DND-41 (cell line): ENCODE results near the gene LILRB2.

Experiments
- ATAC-seq: fragments of 200-7000 bp; cut with Tn5 transposase; 3 replicates; pipeline ENCODE4 v1.9.1; 2021; ENCODE audit warnings: low read depth; ENCODE audit not compliant: insufficient read depth
- DNase-seq: peaks from one replicate; pipeline ENCODE4 v3.0.0-alpha.2; 2020
- H2AFZ ChIP-seq: 2 replicates; pipeline ENCODE4 v1.6.0; 2012; ENCODE audit warnings: low read depth, low read length
- H3K27ac ChIP-seq: 2 replicates; pipeline ENCODE4 v1.5.1; 2012; ENCODE audit warnings: low read length, inconsistent platforms
- H3K27me3 ChIP-seq: fragments of 200-600 bp; sonication (generic); 2 replicates; pipeline ENCODE4 v1.6.0; 2012; ENCODE audit warnings: low read length, mild to moderate bottlenecking, inconsistent platforms; ENCODE audit not compliant: insufficient read depth, poor library complexity
- H3K36me3 ChIP-seq: 2 replicates; pipeline ENCODE4 v1.5.1; 2012; ENCODE audit warnings: low read length, inconsistent platforms; ENCODE audit not compliant: insufficient read depth
- H3K4me1 ChIP-seq: 2 replicates; pipeline ENCODE4 v1.5.1; 2012; ENCODE audit warnings: mild to moderate bottlenecking, low read length; ENCODE audit not compliant: insufficient read depth
- H3K4me2 ChIP-seq: 2 replicates; pipeline ENCODE4 v1.6.0; 2012; ENCODE audit warnings: mild to moderate bottlenecking, moderate library complexity, low read length, inconsistent platforms; ENCODE audit not compliant: insufficient read depth
- H3K4me3 ChIP-seq, 2 experiments: fragments of 200-600 bp in 1 of 2; shearing (Covaris generic) in 1 of 2; 2 replicates each; pipeline ENCODE4 v1.5.1; 2012 to 2016; ENCODE audit warnings: inconsistent platforms in 2 of 2, low read length in 2 of 2, mild to moderate bottlenecking in 2 of 2, low read depth in 1 of 2, moderate library complexity in 1 of 2
- H3K79me2 ChIP-seq: 2 replicates; pipeline ENCODE4 v1.6.0; 2012; ENCODE audit warnings: low read length, inconsistent platforms; ENCODE audit not compliant: insufficient read depth
- H3K9ac ChIP-seq: 2 replicates; pipeline ENCODE4 v1.6.0; 2012; ENCODE audit warnings: low read depth, mild to moderate bottlenecking, inconsistent platforms, low read length, moderate library complexity
- H3K9me3 ChIP-seq: 2 replicates; pipeline ENCODE4 v1.5.1; 2012; ENCODE audit warnings: low read length, moderate library complexity, mild to moderate bottlenecking, inconsistent platforms; ENCODE audit not compliant: insufficient read depth, severe bottlenecking
- H4K20me1 ChIP-seq: 2 replicates; pipeline ENCODE4 v1.6.0; 2012; ENCODE audit warnings: low read length; ENCODE audit not compliant: insufficient read depth
- CTCF ChIP-seq: IDR thresholded peaks from 2 replicates; pipeline ENCODE4 v1.5.1; 2012; ENCODE audit warnings: borderline replicate concordance, low read length, moderate library complexity, mild to moderate bottlenecking; ENCODE audit not compliant: poor library complexity, severe bottlenecking; ENCODE audit errors: extremely low read depth
- EZH2 ChIP-seq: IDR thresholded peaks from 3 replicates; pipeline ENCODE4 v1.6.1; 2012; ENCODE audit warnings: borderline replicate concordance, low read depth, mild to moderate bottlenecking, moderate library complexity, low read length, inconsistent platforms; ENCODE audit not compliant: severe bottlenecking

LILRB2 gene

GRCh38 chr19:54302257-54302656, 21.3 kb upstream of the LILRB2 start:
- no peak overlapping the region for H2AFZ ChIP-seq
- no peak for TF ChIP-seq CTCF
- no peak for TF ChIP-seq EZH2
- no peak for DNase-seq
- H4K20me1 ChIP-seq, result 0 out of 2 replicates have a peak, but pooled peaks cover 7% of the 10 kb centered on the region
- H3K4me1 ChIP-seq, result no peaks in the 10 kb centered on the region
- no peak for ATAC-seq
- H3K36me3 ChIP-seq, result no peaks in the 10 kb centered on the region
- no peak overlapping the region for H3K9ac ChIP-seq
- H3K4me3 ChIP-seq, result no peak overlapping the region
- no peaks in the 10 kb centered on the region for H3K27me3 ChIP-seq
- no peak overlapping the region for H3K27ac ChIP-seq
- H3K4me2 ChIP-seq, result no peak overlapping the region
- no peaks in the 10 kb centered on the region for H3K79me2 ChIP-seq
- no peaks in the 10 kb centered on the region for H3K9me3 ChIP-seq

GRCh38 chr19:54299515-54299914, 18.6 kb upstream of the LILRB2 start:
- no peaks in the 10 kb centered on the region for H3K36me3 ChIP-seq
- DNase-seq (no peak), ATAC-seq (no peak)
- H2AFZ ChIP-seq, result no peak overlapping the region
- H3K9ac ChIP-seq, result no peak overlapping the region
- no peak overlapping the region for H3K4me3 ChIP-seq
- H4K20me1 ChIP-seq, result 0 out of 2 replicates have a peak, but pooled peaks cover 7% of the 10 kb centered on the region
- no peak for TF ChIP-seq EZH2
- TF ChIP-seq CTCF, result no peak
- no peaks in the 10 kb centered on the region for H3K27me3 ChIP-seq
- no peak overlapping the region for H3K27ac ChIP-seq
- no peak overlapping the region for H3K4me2 ChIP-seq
- H3K9me3 ChIP-seq, result no peaks in the 10 kb centered on the region
- no peaks in the 10 kb centered on the region for H3K4me1 ChIP-seq
- H3K79me2 ChIP-seq, result no peaks in the 10 kb centered on the region

- H4K20me1 ChIP-seq, result 0 out of 2 replicates have a peak, but pooled peaks cover 7% of the 10 kb centered on the region
- H2AFZ ChIP-seq, result no peak overlapping the region
- no peak for ATAC-seq
- no peaks in the 10 kb centered on the region for H3K4me1 ChIP-seq
- H3K9me3 ChIP-seq, result no peaks in the 10 kb centered on the region
- no peaks in the 10 kb centered on the region for H3K27me3 ChIP-seq
- no peak overlapping the region for H3K27ac ChIP-seq
- no peak overlapping the region for H3K4me2 ChIP-seq
- H3K79me2 ChIP-seq, result no peaks in the 10 kb centered on the region
- no peak for DNase-seq
- H3K36me3 ChIP-seq, result no peaks in the 10 kb centered on the region
- TF ChIP-seq EZH2 (no peak), CTCF (no peak)
- no peak overlapping the region for H3K9ac ChIP-seq
- H3K4me3 ChIP-seq, result no peak overlapping the region
These were observed 18.2 kb upstream of the LILRB2 start for GRCh38 chr19:54299126-54299498.
